Endothelial cell of umbilical vein (primary cell): ENCODE data around the gene BHLHA15. TPM values are rescaled to one million over a fixed set of nuclear protein-coding genes. Genes with fewer than 3 reads are reported as not detected.
A peak's percentile ranks its signal among the peaks of the same experiment; 100 is the strongest.

Experiments used
- BruUV-seq: library from RNA; stranded (reverse); fragments of 400-500 nt; replicated peaks from 2 replicates; lab custom pipeline; 2021; lab: Mats Ljungman, UMichigan
- CTCF ChIA-PET: fragments of 300-600, 350-600 bp; sonication (Branson Sonifier 250); formaldehyde crosslinking; loops from one replicate; lab custom pipeline; 2021; ENCODE audit warnings: antibody characterized with exemption, inconsistent platforms; lab: Charles Lee
- POLR2A ChIA-PET: fragments of 300-600, 350-600 bp; sonication (Branson Sonifier 250); formaldehyde crosslinking; loops from one replicate; lab custom pipeline; 2021; ENCODE audit warnings: antibody characterized with exemption, inconsistent platforms; lab: Charles Lee
- DNase-seq: peaks from one replicate; pipeline ENCODE4 v3.0.0-alpha.2; 2011; ENCODE audit warnings: low read depth, low spot score
- FAIRE-seq: peaks from 2 replicates; lab custom pipeline; 2011; peaks lifted over from hg19 to GRCh38; lab: Jason Lieb, UNC
- H2AFZ ChIP-seq: 2 replicates; pipeline ENCODE4 v1.6.0; 2012; ENCODE audit warnings: low read depth, low read length, control low read depth, inconsistent platforms
- H3K27ac ChIP-seq: 2 replicates; pipeline ENCODE4 v1.5.1; 2011; ENCODE audit warnings: low read depth, mild to moderate bottlenecking, control low read depth, low read length, moderate library complexity; ENCODE audit not compliant: insufficient read depth
- H3K27me3 ChIP-seq, 2 experiments: 2 replicates each; pipeline versions ENCODE4 v1.6.0 to v1.6.1; 2011; ENCODE audit warnings: low read length in 2 of 2, mixed read lengths in 1 of 2; ENCODE audit not compliant: control insufficient read depth in 2 of 2, insufficient read depth in 2 of 2
- H3K36me3 ChIP-seq, 2 experiments: 2 replicates in 1 of 2; 3 replicates in 1 of 2; pipeline ENCODE4 v1.5.1; 2011; ENCODE audit warnings: low read length in 2 of 2, mild to moderate bottlenecking in 1 of 2, moderate library complexity in 1 of 2; ENCODE audit not compliant: control insufficient read depth in 2 of 2, insufficient read depth in 2 of 2; ENCODE audit errors: extremely low read depth in 1 of 2
- H3K4me1 ChIP-seq: 3 replicates; pipeline ENCODE4 v1.5.1; 2011; ENCODE audit warnings: mild to moderate bottlenecking, low read length; ENCODE audit not compliant: control insufficient read depth, insufficient read depth; ENCODE audit errors: extremely low read depth
- H3K4me2 ChIP-seq: 2 replicates; pipeline ENCODE4 v1.6.1; 2011; ENCODE audit warnings: low read length, control low read depth, mixed read lengths; ENCODE audit not compliant: insufficient read depth
- H3K4me3 ChIP-seq, 3 experiments: fragments of 200-600 bp in 1 of 3; sonication (generic), shearing (Covaris generic) in 1 of 3; replicated peaks in 1 of 3; 2 replicates each; pipeline ENCODE4 v1.5.1; 2011 to 2016; ENCODE audit warnings: control low read depth in 3 of 3, low read length in 3 of 3, mild to moderate bottlenecking in 2 of 3, inconsistent platforms in 1 of 3, low read depth in 1 of 3, moderate library complexity in 1 of 3; ENCODE audit not compliant: insufficient read depth in 1 of 3
- H3K79me2 ChIP-seq: 2 replicates; pipeline ENCODE4 v1.6.0; 2012; ENCODE audit warnings: low read length, inconsistent platforms; ENCODE audit not compliant: control insufficient read depth, insufficient read depth
- H3K9ac ChIP-seq: replicated peaks from 2 replicates; pipeline ENCODE3; 2011; ENCODE audit warnings: low read length, control low read depth; ENCODE audit not compliant: insufficient read depth; ENCODE audit errors: extremely low read depth
- H3K9me1 ChIP-seq: replicated peaks from 3 replicates; pipeline ENCODE4 v1.6.0; 2011; ENCODE audit warnings: mild to moderate bottlenecking, low read length; ENCODE audit not compliant: control insufficient read depth, insufficient read depth; ENCODE audit errors: extremely low read depth
- H3K9me3 ChIP-seq: replicated peaks from 2 replicates; pipeline ENCODE4 v1.5.1; 2012; ENCODE audit warnings: low read length, inconsistent platforms; ENCODE audit not compliant: control insufficient read depth, insufficient read depth
- H4K20me1 ChIP-seq: replicated peaks from 2 replicates; pipeline ENCODE3; 2011; ENCODE audit warnings: mild to moderate bottlenecking, low read length; ENCODE audit not compliant: control insufficient read depth, insufficient read depth; ENCODE audit errors: extremely low read depth
- CTCF ChIP-seq, 2 donors: IDR thresholded peaks; 1 replicate in 1 of 2; 2 replicates in 1 of 2; pipeline ENCODE4 v1.5.1; 2011; ENCODE audit warnings: low read length in 2 of 2, mild to moderate bottlenecking in 2 of 2, moderate library complexity in 2 of 2, control low read depth in 1 of 2, inconsistent platforms in 1 of 2, low read depth in 1 of 2; ENCODE audit not compliant: insufficient read depth in 1 of 2; ENCODE audit errors: extremely low read depth in 1 of 2
- MAX ChIP-seq: IDR thresholded peaks from 2 replicates; pipeline ENCODE4 v1.6.1; 2011; ENCODE audit not compliant: insufficient read depth, insufficient read length
- dilution Hi-C: fragments of 300-500 bp; cut with MboI; formaldehyde crosslinking; loops from one replicate; pipeline ENCODE4 v1.15.0; 2019; ENCODE audit warnings: low sequenced_read_pairs; ENCODE audit not compliant: extremely low pct_ligation_motif_present
- intact Hi-C: fragments of 100-400 bp; cut with micrococcal nuclease; formaldehyde crosslinking; loops from one replicate; pipeline ENCODE4 v1.10.0; 2022
- polyA plus RNA-seq, 4 experiments: library from polyadenylated mRNA; depleted of rRNA in 3 of 4; stranded (reverse) in 3 of 4; unstranded in 1 of 4; fragments of >200 nt; gene quantifications; 2 replicates each; pipeline versions ENCODE4 v1.2.1 to v1.2.3, GENCODE V29; 2011 to 2012; ENCODE audit warnings: missing spikeins in 1 of 4
- total RNA-seq: library from RNA; stranded (reverse); gene quantifications from 2 replicates; pipeline ENCODE4 v1.2.3, GENCODE V29; 2021

The BHLHA15 gene
- total and polyA plus RNA-seq, 2 donors (not counting 3 experiments of a cell fraction or from before 2014, with no cell fraction given) = 0.81 to 1.2 TPM

- FAIRE-seq = peak; percentile 73
These were observed 29.9 kb downstream of the BHLHA15 start for GRCh38 chr7:98240961-98241673.

More at GRCh38 chr7:98240961-98241673, 29.9 kb downstream of the BHLHA15 start:
- intact Hi-C loops = loop anchor here (1.0 kb wide), 3 partner anchors 73 to 220 kb away; partner anchors contain the start of gene LMTK2
- Histone ChIP-seq H3K27ac (no peak overlapping the region), H2AFZ (no peak overlapping the region), H3K4me1 (peaks cover 12% of the 10 kb centered on the region), H3K9me3 (no peaks in the 10 kb centered on the region), H3K36me3 (peaks cover 8 to 33% of the 10 kb centered on the region in 2 experiments), H4K20me1 (no peaks in the 10 kb centered on the region), H3K4me2 (no peak overlapping the region), H3K9ac (no peak overlapping the region), H3K9me1 (no peaks in the 10 kb centered on the region), H3K79me2 (peaks cover 5% of the 10 kb centered on the region), H3K27me3 (no peaks in the 10 kb centered on the region), H3K4me3 (no peak overlapping the region)
- ChIA-PET POLR2A (no interaction called here), CTCF (interaction anchor here (0.7 to 1.1 kb wide), 2 partner anchors 13 to 25 kb away, joined by 3 read pairs; no protein-coding TSS in a partner anchor)
- peak; percentile 54 for DNase-seq
- dilution Hi-C loops = no loop called here
- peak; percentile 86 to 93 for TF ChIP-seq CTCF (IDR thresholded peaks at IDR 0.05; ENCODE audit: extremely low read depth in 1 of 2, insufficient read depth in 1 of 2, low read depth in 1 of 2, low read length in 2 of 2)
- TF ChIP-seq MAX = no peak
- BruUV-seq = no TSS peak
